H1 (cell line): ENCODE data around the gene ZNF337. TPM values are rescaled to one million over a fixed set of nuclear protein-coding genes. Genes with fewer than 3 reads are reported as not detected.

Experiments used
- CTCF ChIA-PET: fragments of 300-600 bp; sonication (Branson Sonifier 250); formaldehyde crosslinking; loops from one replicate; lab custom pipeline; 2021; ENCODE audit not compliant: partially characterized antibody; lab: Charles Lee
- POLR2A ChIA-PET: fragments of 300-600 bp; sonication (Branson Sonifier 250); formaldehyde crosslinking; loops from one replicate; lab custom pipeline; 2021; ENCODE audit warnings: inconsistent platforms; ENCODE audit not compliant: partially characterized antibody; lab: Charles Lee
- DNase-seq, 2 experiments: peaks; one replicate each; pipeline versions ENCODE4 v3.0.0 to v3.0.0-alpha.2; 2010 to 2022; ENCODE audit warnings: low spot score in 2 of 2, low read depth in 1 of 2, mixed read lengths in 1 of 2
- FAIRE-seq: peaks from 2 replicates; lab custom pipeline; 2011; peaks lifted over from hg19 to GRCh38; lab: Jason Lieb, UNC
- H2AFZ ChIP-seq: 2 replicates; pipeline ENCODE4 v1.8.1; 2012; ENCODE audit warnings: low read length, inconsistent platforms
- H2AK5ac ChIP-seq: 2 replicates; pipeline ENCODE4 v1.6.1; 2013; ENCODE audit warnings: low read depth, low read length
- H2BK120ac ChIP-seq: replicated peaks from 2 replicates; pipeline ENCODE3; 2013; ENCODE audit warnings: low read depth, low read length, inconsistent platforms
- H2BK12ac ChIP-seq: 2 replicates; pipeline ENCODE4 v1.6.1; 2013; ENCODE audit warnings: low read depth, low read length
- H2BK15ac ChIP-seq: 2 replicates; pipeline ENCODE4 v1.6.1; 2013; ENCODE audit warnings: low read length
- H2BK20ac ChIP-seq: 2 replicates; pipeline ENCODE4 v1.6.1; 2013; ENCODE audit warnings: low read length
- H2BK5ac ChIP-seq: 2 replicates; pipeline ENCODE4 v1.6.1; 2013; ENCODE audit warnings: low read depth, low read length
- H3K14ac ChIP-seq: 2 replicates; pipeline ENCODE4 v1.6.1; 2013; ENCODE audit warnings: inconsistent platforms; ENCODE audit not compliant: insufficient read length
- H3K18ac ChIP-seq: 2 replicates; pipeline ENCODE4 v1.6.1; 2013; ENCODE audit warnings: low read length; ENCODE audit errors: extremely low read depth
- H3K23ac ChIP-seq: 2 replicates; pipeline ENCODE4 v1.6.1; 2013; ENCODE audit warnings: inconsistent platforms; ENCODE audit not compliant: insufficient read length
- H3K23me2 ChIP-seq: 2 replicates; pipeline ENCODE4 v1.6.1; 2013; ENCODE audit warnings: low read depth, low read length
- H3K27ac ChIP-seq: 2 replicates; pipeline ENCODE4 v1.6.1; 2011; ENCODE audit warnings: low read depth, low read length, inconsistent platforms
- H3K27me3 ChIP-seq, 4 experiments: replicated peaks in 1 of 4; 1 replicate in 1 of 4; 2 replicates in 3 of 4; pipeline versions ENCODE4 v1.6.1 to v1.8.1; 2011 to 2013; ENCODE audit warnings: low read length in 3 of 4, mild to moderate bottlenecking in 3 of 4, inconsistent platforms in 2 of 4, mixed read lengths in 2 of 4, moderate library complexity in 1 of 4; ENCODE audit not compliant: control insufficient read depth in 3 of 4, insufficient read depth in 3 of 4; ENCODE audit errors: extremely low read depth in 1 of 4
- H3K36me3 ChIP-seq, 4 experiments: 2 replicates each; pipeline versions ENCODE4 v1.6.1 to v1.8.1; 2011 to 2013; ENCODE audit warnings: mild to moderate bottlenecking in 4 of 4, low read length in 3 of 4, moderate library complexity in 2 of 4, control low read depth in 1 of 4, inconsistent platforms in 1 of 4; ENCODE audit not compliant: insufficient read depth in 4 of 4, control insufficient read depth in 2 of 4
- H3K4ac ChIP-seq: replicated peaks from 2 replicates; pipeline ENCODE3; 2013; ENCODE audit warnings: low read length, low read depth, mixed read lengths, inconsistent platforms; ENCODE audit not compliant: insufficient read length
- H3K4me1 ChIP-seq, 4 experiments: replicated peaks in 1 of 4; 1 replicate in 1 of 4; 2 replicates in 3 of 4; pipeline versions ENCODE4 v1.6.1 to v1.8.1; 2011 to 2013; ENCODE audit warnings: low read length in 3 of 4, inconsistent platforms in 2 of 4, mixed read lengths in 1 of 4; ENCODE audit not compliant: insufficient read depth in 4 of 4, control insufficient read depth in 3 of 4
- H3K4me2 ChIP-seq, 2 experiments: 2 replicates each; pipeline versions ENCODE4 v1.6.1 to v1.8.1; 2011 to 2013; ENCODE audit warnings: low read depth in 2 of 2, low read length in 2 of 2, control low read depth in 1 of 2, inconsistent platforms in 1 of 2, mild to moderate bottlenecking in 1 of 2; ENCODE audit not compliant: insufficient read depth in 1 of 2
- H3K4me3 ChIP-seq, 4 experiments: fragments of 200-600, 300-600 bp in 1 of 4; sonication (generic), shearing (Covaris generic), sonication (Bioruptor Twin) in 1 of 4; 2 replicates each; pipeline versions ENCODE4 v1.5.1 to v1.8.1; 2011 to 2016; ENCODE audit warnings: low read length in 4 of 4, low read depth in 3 of 4, control low read depth in 2 of 4, inconsistent platforms in 2 of 4, mild to moderate bottlenecking in 2 of 4, mixed read lengths in 1 of 4, moderate library complexity in 1 of 4; ENCODE audit not compliant: insufficient read depth in 2 of 4; ENCODE audit errors: extremely low read depth in 1 of 4
- H3K56ac ChIP-seq: replicated peaks from 2 replicates; pipeline ENCODE3; 2013; ENCODE audit warnings: low read depth, mild to moderate bottlenecking, mixed read lengths, low read length, inconsistent platforms; ENCODE audit not compliant: insufficient read length
- H3K79me1 ChIP-seq: 2 replicates; pipeline ENCODE4 v1.6.1; 2013; ENCODE audit warnings: low read depth, low read length, control low read depth
- H3K79me2 ChIP-seq, 2 experiments: 2 replicates each; pipeline versions ENCODE4 v1.6.1 to v1.8.1; 2012 to 2013; ENCODE audit warnings: low read length in 2 of 2, mild to moderate bottlenecking in 2 of 2, inconsistent platforms in 1 of 2; ENCODE audit not compliant: insufficient read depth in 2 of 2, control insufficient read depth in 1 of 2
- H3K9ac ChIP-seq, 4 experiments: replicated peaks in 1 of 4; 1 replicate in 1 of 4; 2 replicates in 3 of 4; pipeline versions ENCODE4 v1.6.1 to v1.8.1; 2011 to 2013; ENCODE audit warnings: low read depth in 3 of 4, low read length in 3 of 4, control low read depth in 2 of 4, mild to moderate bottlenecking in 2 of 4, moderate library complexity in 2 of 4, inconsistent platforms in 1 of 4; ENCODE audit errors: extremely low read depth in 1 of 4
- H3K9me3 ChIP-seq, 2 experiments: 2 replicates each; pipeline versions ENCODE4 v1.6.1 to v1.8.1; 2012 to 2013; ENCODE audit warnings: mild to moderate bottlenecking in 2 of 2, moderate library complexity in 2 of 2, control low read depth in 1 of 2, inconsistent platforms in 1 of 2, low read depth in 1 of 2, low read length in 1 of 2, mixed read lengths in 1 of 2; ENCODE audit not compliant: insufficient read depth in 2 of 2
- H4K20me1 ChIP-seq, 2 experiments: replicated peaks in 1 of 2; 2 replicates each; pipeline versions ENCODE3 to v1.8.1; 2011 to 2013; ENCODE audit warnings: inconsistent platforms in 2 of 2, low read length in 2 of 2, mild to moderate bottlenecking in 1 of 2; ENCODE audit not compliant: insufficient read depth in 2 of 2, control insufficient read depth in 1 of 2
- H4K5ac ChIP-seq: 2 replicates; pipeline ENCODE4 v1.6.1; 2013; ENCODE audit warnings: low read length, low read depth, mixed read lengths, inconsistent platforms; ENCODE audit not compliant: insufficient read length
- H4K8ac ChIP-seq: 2 replicates; pipeline ENCODE4 v1.8.0; 2013; ENCODE audit warnings: mild to moderate bottlenecking, moderate library complexity, low read length, inconsistent platforms; ENCODE audit not compliant: insufficient read depth; ENCODE audit errors: extremely low read depth
- H4K91ac ChIP-seq: replicated peaks from 2 replicates; pipeline ENCODE3; 2013; ENCODE audit warnings: low read length, mixed read lengths, inconsistent platforms; ENCODE audit not compliant: insufficient read length
- BRCA1 ChIP-seq: IDR thresholded peaks from 2 replicates; pipeline ENCODE4 v1.6.1; 2012; ENCODE audit warnings: low read depth, low read length, improper control_type of control experiment
- EGR1 ChIP-seq: IDR thresholded peaks from 2 replicates; pipeline ENCODE4 v1.6.1; 2011; ENCODE audit warnings: low read depth, low read length, borderline replicate concordance
- EP300 ChIP-seq, 2 experiments: IDR thresholded peaks; 1 replicate in 1 of 2; 2 replicates in 1 of 2; pipeline ENCODE4 v1.6.1; 2011 to 2012; ENCODE audit warnings: low read depth in 2 of 2, low read length in 2 of 2, mild to moderate bottlenecking in 2 of 2, borderline replicate concordance in 1 of 2, inconsistent platforms in 1 of 2, moderate library complexity in 1 of 2
- EZH2 ChIP-seq: fragments of 200-600 bp; sonication (generic); IDR thresholded peaks from 2 replicates; pipeline ENCODE4 v1.7.1; 2012; ENCODE audit warnings: low read depth, mild to moderate bottlenecking, moderate library complexity, low read length, inconsistent platforms; ENCODE audit not compliant: severe bottlenecking
- KDM4A ChIP-seq: IDR thresholded peaks from one replicate; pipeline ENCODE4 v1.7.1; 2012; ENCODE audit warnings: low read depth, mild to moderate bottlenecking, moderate library complexity, low read length, inconsistent platforms; ENCODE audit not compliant: severe bottlenecking
- POLR2A ChIP-seq, 2 experiments: IDR thresholded peaks; 1 replicate in 1 of 2; 2 replicates in 1 of 2; pipeline ENCODE4 v1.6.1; 2011; ENCODE audit warnings: low read depth in 2 of 2, low read length in 2 of 2, mild to moderate bottlenecking in 2 of 2; ENCODE audit errors: control extremely low read depth in 1 of 2
- SIRT6 ChIP-seq: IDR thresholded peaks from one replicate; pipeline ENCODE4 v1.7.1; 2012; ENCODE audit warnings: low read length, inconsistent platforms
- SIX5 ChIP-seq: IDR thresholded peaks from 2 replicates; pipeline ENCODE4 v1.6.1; 2011; ENCODE audit warnings: mild to moderate bottlenecking, low read depth, low read length
- TAF7 ChIP-seq: optimal IDR thresholded peaks from 2 replicates; pipeline ENCODE3; 2011; ENCODE audit warnings: low read depth, mild to moderate bottlenecking, inconsistent platforms, low read length, moderate library complexity, borderline replicate concordance
- TCF12 ChIP-seq: IDR thresholded peaks from 2 replicates; pipeline ENCODE4 v1.6.1; 2011; ENCODE audit warnings: low read depth, mild to moderate bottlenecking, low read length
- polyA plus RNA-seq, 7 experiments: library from polyadenylated mRNA; depleted of rRNA in 3 of 7; stranded (reverse) in 5 of 7; unstranded in 2 of 7; fragments of >200 nt in 5 of 7; fragments of 200-250 nt in 2 of 7; gene quantifications; 1 replicate in 5 of 7; 2 replicates in 1 of 7; 4 replicates in 1 of 7; pipeline versions ENCODE4 v1.2.1 to v1.2.3, GENCODE V29; 2011 to 2013; ENCODE audit warnings: missing spikeins in 2 of 7, mixed read lengths in 2 of 7
- total RNA-seq: library from RNA; stranded (reverse); fragmentation: NEBNext Ultra II Directional; extraction: Animal tissue kit (Norgen Biotek cat#: 25700); gene quantifications from 2 replicates; pipeline ENCODE4 v1.2.1, GENCODE V29; 2021
- TF ChIP-seq, protein P1 (sequence below): IDR thresholded peaks from 2 replicates; pipeline ENCODE4 v1.6.1; 2012; ENCODE audit warnings: inconsistent platforms

The ZNF337 gene
- total and polyA plus RNA-seq, 2 of the 8 experiments (the other 6 are each of a cell fraction or from before 2014, with no cell fraction given), result 2.8 to 6.6 TPM

DNA sequence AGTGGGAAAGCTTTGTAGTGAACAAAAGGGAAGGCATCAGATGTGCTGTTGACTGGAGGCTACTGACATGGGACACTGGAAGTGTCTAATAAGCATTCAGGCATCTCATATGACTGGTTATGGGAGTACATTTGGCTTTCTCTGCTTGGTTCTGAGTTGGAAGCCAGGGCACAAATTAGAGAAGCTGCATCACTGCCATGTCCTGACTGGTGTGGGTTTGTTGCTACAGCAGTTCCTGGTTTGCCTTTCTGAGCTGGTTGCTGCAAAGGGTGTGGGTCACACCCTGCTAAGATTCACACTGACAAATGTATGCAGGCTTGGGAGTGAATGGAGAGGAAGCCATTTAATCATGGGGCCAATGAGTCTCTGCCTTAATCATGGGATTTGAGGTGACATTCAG lies 36.7 kb downstream of the ZNF337 start:
- Histone ChIP-seq H2BK5ac (no peak overlapping the region), H3K27ac (no peak overlapping the region), H2AFZ (no peak overlapping the region), H4K8ac (no peak overlapping the region), H3K4me3 (no peak overlapping the region), H2BK120ac (no peak overlapping the region), H3K4me1 (no peaks in the 10 kb centered on the region), H3K36me3 (no peaks in the 10 kb centered on the region), H3K79me1 (no peaks in the 10 kb centered on the region), H2AK5ac (no peak overlapping the region), H3K9me3 (no peaks in the 10 kb centered on the region; a peak in 1 of 4 replicates), H3K4me2 (no peak overlapping the region), H3K56ac (no peak overlapping the region), H4K91ac (no peak overlapping the region), H3K23me2 (no peaks in the 10 kb centered on the region), H3K9ac (no peak overlapping the region), H3K27me3 (no peaks in the 10 kb centered on the region), H4K20me1 (no peaks in the 10 kb centered on the region), H2BK15ac (no peak overlapping the region), H3K23ac (no peak overlapping the region), H3K79me2 (no peaks in the 10 kb centered on the region), H3K14ac (no peak overlapping the region), H3K18ac (no peak overlapping the region), H2BK12ac (no peak overlapping the region), H4K5ac (no peak overlapping the region), H2BK20ac (no peak overlapping the region), H3K4ac (no peak overlapping the region)
- TF ChIP-seq EGR1, result no peak
- TF ChIP-seq BRCA1, result no peak
- TF ChIP-seq, protein P1, sequence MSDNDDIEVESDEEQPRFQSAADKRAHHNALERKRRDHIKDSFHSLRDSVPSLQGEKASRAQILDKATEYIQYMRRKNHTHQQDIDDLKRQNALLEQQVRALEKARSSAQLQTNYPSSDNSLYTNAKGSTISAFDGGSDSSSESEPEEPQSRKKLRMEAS, result no peak
- no peak for TF ChIP-seq TCF12
- no peak for TF ChIP-seq SIX5
- TF ChIP-seq TAF7, result no peak
- no peak for TF ChIP-seq POLR2A (IDR thresholded peaks at IDR 0.05; ENCODE audit: control extremely low read depth in 1 of 2, low read depth in 2 of 2, low read length in 2 of 2)
- no peak for TF ChIP-seq EZH2
- no peak for TF ChIP-seq KDM4A
- TF ChIP-seq SIRT6, result no peak
- TF ChIP-seq EP300 (IDR thresholded peaks at IDR 0.05; ENCODE audit: borderline replicate concordance in 1 of 2, low read depth in 2 of 2, low read length in 2 of 2), result no peak
- no peak for DNase-seq
- ChIA-PET CTCF (interaction anchor here (0.9 kb wide), 1 partner anchor 183 kb away, joined by 3 read pairs; no protein-coding TSS in a partner anchor), POLR2A (no interaction called here)
- FAIRE-seq, result no peak
